Keratinocyte (primary cell): ENCODE measurements around the gene SMIM33.

Source experiments
- CTCF ChIP-seq, 3 experiments: IDR thresholded peaks in 1 of 3; conservative IDR thresholded peaks in 1 of 3; optimal IDR thresholded peaks in 1 of 3; 2 replicates in 2 of 3; 3 replicates in 1 of 3; pipeline versions ENCODE3 to v1.5.1; 2011; ENCODE audit warnings: low read length in 3 of 3, mild to moderate bottlenecking in 3 of 3, moderate library complexity in 2 of 3, control low read depth in 1 of 3, inconsistent platforms in 1 of 3; ENCODE audit not compliant: insufficient read depth in 2 of 3; ENCODE audit errors: extremely low read depth in 1 of 3
- EZH2 ChIP-seq: IDR thresholded peaks from one replicate; pipeline ENCODE4 v1.6.1; 2012; ENCODE audit warnings: inconsistent platforms, mild to moderate bottlenecking, low read length, moderate library complexity

DNA sequence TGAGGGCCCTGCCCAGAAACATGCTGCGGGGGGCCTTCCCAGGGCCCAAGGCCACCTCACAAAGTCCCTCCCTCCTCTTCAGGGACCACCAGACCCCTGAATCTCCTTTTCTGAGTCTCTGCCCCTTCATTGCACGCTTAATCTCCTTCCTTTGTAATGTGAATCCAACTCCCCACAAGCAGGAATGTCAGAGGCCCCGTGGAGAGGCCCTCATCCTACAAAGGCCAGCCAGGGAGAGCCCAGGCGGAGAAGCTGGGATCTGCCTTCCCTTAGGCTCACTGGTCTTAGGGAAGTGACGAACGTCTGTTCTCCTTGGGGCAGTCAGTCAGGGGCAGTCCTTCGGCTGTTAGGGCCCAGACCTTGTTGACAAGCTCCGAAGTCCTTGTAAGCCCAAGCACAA is 2.3 kb downstream of the SMIM33 start:
- TF ChIP-seq EZH2 (no peak), CTCF (optimal IDR thresholded peaks at IDR 0.05 in 1 of 3, IDR thresholded peaks at IDR 0.05 in 1 of 3, conservative IDR thresholded peaks at IDR 0.05 in 1 of 3; ENCODE audit: extremely low read depth in 1 of 3, insufficient read depth in 2 of 3, low read length in 3 of 3) (no peak)
